GM12801 (cell line): Measurements from ENCODE around the gene RANBP10.

Experiments
- TF ChIP-seq, protein P1 (sequence below): IDR thresholded peaks from one replicate; pipeline ENCODE4 v1.5.1; 2011; ENCODE audit warnings: control low read depth; ENCODE audit not compliant: insufficient read length; ENCODE audit errors: extremely low read depth

RANBP10 gene

DNA sequence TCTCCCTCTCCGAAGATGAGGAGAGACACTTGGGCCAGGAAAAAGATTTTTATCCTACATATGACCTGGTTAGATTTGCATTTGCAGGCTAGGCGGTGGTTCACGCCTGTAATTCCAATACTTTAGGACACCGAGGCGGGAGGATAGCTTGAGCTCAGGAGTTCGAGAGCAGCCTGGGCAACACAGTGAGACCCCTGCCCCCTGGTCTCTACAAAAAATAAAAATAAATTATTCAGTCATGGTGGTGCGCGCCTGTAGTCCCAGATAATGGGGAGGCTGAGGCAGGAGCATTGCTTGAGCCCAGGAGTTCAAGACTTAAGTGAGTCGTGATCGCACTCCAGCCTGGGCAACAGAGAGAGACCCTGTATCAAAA, 27.9 kb upstream of the RANBP10 start:
- TF ChIP-seq, protein P1, sequence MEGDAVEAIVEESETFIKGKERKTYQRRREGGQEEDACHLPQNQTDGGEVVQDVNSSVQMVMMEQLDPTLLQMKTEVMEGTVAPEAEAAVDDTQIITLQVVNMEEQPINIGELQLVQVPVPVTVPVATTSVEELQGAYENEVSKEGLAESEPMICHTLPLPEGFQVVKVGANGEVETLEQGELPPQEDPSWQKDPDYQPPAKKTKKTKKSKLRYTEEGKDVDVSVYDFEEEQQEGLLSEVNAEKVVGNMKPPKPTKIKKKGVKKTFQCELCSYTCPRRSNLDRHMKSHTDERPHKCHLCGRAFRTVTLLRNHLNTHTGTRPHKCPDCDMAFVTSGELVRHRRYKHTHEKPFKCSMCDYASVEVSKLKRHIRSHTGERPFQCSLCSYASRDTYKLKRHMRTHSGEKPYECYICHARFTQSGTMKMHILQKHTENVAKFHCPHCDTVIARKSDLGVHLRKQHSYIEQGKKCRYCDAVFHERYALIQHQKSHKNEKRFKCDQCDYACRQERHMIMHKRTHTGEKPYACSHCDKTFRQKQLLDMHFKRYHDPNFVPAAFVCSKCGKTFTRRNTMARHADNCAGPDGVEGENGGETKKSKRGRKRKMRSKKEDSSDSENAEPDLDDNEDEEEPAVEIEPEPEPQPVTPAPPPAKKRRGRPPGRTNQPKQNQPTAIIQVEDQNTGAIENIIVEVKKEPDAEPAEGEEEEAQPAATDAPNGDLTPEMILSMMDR: no peak

DNA sequence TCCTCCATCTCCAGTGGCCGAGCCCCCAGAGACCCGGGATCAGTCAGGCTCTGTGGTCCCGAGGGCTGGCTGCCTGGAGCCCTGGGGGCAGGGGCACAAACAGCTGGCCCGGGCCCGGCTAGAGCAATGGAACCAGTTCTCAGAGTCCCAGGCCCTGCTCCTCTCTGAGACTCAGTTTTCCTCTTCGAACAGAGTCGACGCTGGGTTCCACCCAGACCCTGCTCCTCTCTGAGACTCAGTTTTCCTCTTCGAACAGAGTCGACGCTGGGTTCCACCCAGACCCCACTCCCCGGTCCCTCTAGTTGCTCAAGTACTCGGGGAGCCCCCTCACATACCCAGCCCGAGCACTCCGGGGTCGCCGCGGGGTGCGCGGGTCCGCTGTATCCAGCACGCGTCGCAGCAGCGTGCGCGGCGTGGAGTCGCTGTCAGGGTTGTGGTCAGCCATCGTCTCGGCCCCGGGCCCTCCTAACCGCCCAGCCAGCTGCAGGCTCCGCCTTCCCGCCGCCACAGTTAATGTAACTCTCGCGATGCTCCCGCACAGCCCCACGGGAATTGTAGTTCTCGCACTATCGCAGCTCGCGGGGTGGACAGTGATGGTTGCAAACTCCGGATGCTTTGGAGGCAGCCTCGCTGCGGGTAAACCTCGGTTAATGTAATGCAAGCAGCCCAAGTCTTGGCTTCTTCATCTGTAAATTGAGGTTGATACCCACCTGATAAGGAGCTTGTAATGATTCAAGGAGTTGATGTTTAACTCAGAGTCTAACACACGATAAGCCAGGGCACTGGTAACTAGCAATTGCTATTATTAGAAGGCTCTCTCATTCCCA, 27.3 kb upstream of the RANBP10 start:
- TF ChIP-seq, protein P1: no peak

DNA sequence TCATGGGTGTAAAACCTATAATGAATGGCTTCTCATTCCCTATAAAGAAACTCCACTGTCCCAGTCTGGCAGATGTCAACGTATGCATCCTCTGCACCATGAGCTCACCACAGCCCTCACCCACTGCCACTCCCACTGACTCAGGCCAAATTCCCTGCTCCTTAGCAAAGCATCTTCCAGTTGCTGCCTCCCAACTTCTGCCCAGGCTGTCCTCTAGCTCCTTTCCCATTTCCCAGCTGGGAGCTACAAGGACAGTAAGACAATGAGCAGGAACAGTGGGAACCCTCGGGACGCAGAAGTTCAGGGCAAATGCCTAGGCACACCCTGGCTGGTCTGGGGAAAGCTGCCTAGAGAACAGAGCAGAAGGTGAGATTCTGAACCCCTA, 26.7 kb upstream of the RANBP10 start:
- TF ChIP-seq, protein P1: no peak

DNA sequence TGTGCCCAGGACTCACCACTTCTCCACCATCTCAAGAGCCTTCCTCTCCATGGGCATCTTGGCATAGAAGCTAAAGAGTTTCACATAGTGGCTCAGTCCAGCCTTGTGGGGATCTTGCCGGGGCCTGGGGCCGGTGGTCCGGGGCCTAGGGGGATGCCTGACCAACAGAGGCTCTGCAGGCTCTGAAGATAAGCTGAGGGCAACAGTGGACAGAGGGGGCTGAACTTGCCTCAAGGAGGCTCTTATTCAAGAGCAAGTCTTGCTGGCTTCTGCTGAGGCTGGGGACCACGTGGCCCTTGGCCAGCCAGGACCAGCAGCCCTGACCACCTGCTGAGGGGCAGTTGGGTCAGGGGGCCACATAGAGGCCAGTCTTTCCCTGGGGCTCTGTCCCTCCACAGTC, 22.3 kb upstream of the RANBP10 start:
- TF ChIP-seq, protein P1: no peak

DNA sequence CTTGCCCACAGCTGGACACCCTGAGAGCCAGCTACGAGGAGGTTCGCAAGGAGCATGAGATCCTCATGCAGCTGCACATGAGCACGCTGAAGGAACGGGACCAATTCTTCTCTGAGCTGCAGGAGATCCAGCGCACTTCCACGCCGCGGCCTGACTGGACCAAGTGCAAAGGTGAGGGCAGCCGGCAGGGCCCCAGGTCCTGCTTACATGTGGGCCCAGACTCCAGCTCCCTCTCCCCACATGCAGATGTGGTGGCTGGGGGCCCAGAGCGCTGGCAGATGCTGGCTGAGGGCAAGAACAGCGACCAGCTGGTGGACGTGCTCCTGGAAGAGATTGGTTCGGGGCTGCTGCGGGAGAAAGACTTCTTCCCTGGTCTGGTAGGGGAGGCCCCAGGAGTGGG, 19.5 kb upstream of the RANBP10 start:
- TF ChIP-seq, protein P1: no peak

DNA sequence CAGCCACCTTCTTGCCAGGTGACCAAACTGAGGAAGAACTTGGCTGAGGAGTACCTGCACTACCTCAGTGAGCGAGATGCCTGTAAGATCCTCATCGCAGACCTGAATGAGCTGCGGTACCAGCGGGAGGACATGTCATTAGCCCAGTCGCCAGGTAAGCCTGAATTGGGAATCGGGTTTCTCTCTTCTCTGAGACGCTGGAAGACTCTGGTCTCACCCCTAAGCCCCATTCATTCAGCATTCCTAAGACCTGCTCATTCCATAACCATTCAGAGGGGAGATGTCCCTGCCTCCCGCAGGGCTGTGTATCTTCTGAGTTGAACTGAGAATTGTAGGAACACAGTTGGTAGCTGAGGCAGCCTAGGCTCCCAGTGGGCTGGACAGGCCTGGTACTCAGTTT, 18.8 kb upstream of the RANBP10 start:
- TF ChIP-seq, protein P1: no peak

DNA sequence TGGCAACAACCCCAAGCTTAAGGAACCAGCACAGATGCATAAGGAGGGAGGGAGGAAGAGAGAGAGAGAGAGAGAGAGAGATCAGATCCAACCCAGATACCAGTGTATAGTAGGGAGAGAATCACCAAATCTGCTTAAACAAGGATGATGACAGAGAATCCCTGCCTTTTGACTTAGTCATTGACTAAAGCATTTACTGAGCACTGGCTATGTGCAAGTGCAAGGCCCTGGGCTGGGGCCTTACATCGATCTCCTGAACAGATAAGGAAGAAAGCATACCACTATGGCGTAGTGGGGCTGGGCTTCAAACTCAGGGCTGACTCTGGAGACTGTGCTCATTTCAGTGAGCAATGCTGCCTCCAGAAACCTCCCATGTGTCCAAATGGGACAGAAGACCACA, 16.2 kb upstream of the RANBP10 start:
- TF ChIP-seq, protein P1: no peak
